GM12801 (cell line): ENCODE results near the gene SOHLH1.

Experiments
- TF ChIP-seq, protein P1 (sequence below): IDR thresholded peaks from one replicate; pipeline ENCODE4 v1.5.1; 2011; ENCODE audit warnings: control low read depth; ENCODE audit not compliant: insufficient read length; ENCODE audit errors: extremely low read depth

Gene SOHLH1

DNA sequence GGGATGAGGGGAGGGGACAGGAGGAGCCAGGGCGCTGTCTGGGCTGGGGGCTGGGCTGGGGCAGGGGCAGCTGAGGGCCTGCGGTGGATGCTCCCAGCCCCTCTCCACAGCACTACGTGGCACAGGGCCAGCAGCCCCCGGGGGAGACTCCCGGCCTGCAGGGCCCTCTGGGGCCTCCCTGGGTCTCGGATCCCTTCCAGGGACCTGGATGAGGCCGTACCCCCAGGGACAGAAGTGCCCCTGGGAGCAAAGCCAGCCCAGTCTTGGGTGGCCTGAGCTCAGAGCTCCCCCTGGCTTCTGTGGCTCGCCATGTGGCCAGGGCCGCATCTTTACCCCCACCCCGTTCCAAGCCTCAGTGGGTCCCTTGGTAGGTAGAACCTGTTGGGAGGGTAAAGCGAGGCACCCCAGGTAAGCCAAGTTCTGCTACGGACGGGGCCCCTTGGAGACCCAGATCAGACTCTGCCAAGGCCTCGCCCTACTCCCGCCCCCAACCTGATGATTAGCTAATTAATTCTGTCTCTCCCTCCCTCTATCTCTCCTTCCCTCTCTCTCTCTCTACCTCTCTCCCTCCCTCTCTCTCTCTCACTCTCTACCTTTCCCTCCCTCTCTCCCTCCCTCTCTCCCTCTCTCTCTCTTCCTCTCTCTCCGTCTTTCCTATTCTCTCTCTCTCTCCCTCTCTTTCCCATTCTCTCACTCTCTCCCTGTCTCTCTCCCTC is 27.0 kb upstream of the SOHLH1 start:
- TF ChIP-seq, protein P1, sequence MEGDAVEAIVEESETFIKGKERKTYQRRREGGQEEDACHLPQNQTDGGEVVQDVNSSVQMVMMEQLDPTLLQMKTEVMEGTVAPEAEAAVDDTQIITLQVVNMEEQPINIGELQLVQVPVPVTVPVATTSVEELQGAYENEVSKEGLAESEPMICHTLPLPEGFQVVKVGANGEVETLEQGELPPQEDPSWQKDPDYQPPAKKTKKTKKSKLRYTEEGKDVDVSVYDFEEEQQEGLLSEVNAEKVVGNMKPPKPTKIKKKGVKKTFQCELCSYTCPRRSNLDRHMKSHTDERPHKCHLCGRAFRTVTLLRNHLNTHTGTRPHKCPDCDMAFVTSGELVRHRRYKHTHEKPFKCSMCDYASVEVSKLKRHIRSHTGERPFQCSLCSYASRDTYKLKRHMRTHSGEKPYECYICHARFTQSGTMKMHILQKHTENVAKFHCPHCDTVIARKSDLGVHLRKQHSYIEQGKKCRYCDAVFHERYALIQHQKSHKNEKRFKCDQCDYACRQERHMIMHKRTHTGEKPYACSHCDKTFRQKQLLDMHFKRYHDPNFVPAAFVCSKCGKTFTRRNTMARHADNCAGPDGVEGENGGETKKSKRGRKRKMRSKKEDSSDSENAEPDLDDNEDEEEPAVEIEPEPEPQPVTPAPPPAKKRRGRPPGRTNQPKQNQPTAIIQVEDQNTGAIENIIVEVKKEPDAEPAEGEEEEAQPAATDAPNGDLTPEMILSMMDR, result no peak

DNA sequence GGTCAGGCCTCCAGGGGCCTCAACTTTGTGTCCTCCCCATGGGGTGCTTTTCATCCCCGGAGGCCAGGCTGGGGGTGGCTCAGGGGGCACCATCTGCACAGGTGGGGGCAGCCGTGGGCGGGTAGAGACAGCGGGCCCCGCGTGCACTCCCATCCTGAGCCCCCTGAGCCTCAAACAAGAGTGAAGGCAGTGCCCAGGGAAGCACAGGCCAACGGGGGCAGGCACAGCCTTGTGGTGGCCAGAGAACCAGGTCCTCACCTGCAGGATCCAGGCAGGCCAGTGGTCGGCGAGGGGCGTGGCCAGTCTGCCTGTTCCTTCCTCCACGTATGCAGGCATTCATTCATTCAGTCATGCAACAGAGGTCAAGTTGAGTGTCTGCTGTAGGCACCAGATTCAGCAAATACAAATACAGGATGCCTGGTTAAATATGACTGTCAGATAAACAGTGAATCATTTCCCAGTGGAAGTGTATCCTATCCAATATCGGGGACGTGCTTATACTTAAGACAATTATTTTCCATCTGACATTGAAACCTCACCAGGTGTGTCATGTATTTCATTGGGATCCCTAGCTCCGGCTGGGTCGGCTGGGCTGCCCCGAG is 25.0 kb upstream of the SOHLH1 start:
- TF ChIP-seq, protein P1, result no peak

DNA sequence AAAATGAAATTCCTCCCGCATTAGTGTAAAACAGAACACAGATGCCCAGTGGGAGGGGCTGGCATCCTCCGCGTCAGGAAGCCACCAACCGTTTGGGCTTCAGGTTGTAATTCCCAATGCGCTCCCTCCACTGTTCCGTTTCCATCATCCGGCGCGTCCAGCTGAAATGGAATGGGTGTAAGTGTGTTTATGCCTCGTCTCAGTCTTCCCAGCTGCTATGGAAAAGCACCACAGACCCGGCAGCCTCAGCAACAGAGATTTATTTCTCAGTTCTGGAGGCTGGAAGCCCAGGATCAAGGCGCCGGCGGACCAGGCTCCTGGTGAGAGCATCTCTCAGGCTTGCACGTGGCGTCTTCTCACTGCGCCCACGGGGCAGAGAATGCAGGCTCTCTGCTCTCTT is 23.1 kb upstream of the SOHLH1 start:
- TF ChIP-seq, protein P1, result no peak

DNA sequence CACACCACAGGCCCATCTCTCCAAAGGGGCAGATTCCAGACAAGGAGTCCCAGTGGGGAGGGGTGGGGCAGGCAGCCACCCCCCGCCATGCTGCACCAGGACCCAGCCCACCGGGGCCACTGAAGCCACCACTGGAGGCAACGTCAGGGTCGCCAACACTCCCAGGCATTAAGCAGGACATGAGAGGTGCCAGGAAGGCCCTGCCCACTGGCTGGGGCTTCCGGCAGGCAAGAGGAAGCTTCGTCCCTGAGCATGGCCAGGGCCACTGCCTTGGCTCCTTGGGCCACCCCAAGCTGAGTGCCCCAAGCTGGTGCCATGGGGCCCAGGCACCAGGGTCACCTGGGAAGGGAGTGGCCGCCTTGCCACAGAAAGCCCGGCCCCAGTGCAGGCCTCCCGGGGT is 20.2 kb upstream of the SOHLH1 start:
- TF ChIP-seq, protein P1, result no peak

DNA sequence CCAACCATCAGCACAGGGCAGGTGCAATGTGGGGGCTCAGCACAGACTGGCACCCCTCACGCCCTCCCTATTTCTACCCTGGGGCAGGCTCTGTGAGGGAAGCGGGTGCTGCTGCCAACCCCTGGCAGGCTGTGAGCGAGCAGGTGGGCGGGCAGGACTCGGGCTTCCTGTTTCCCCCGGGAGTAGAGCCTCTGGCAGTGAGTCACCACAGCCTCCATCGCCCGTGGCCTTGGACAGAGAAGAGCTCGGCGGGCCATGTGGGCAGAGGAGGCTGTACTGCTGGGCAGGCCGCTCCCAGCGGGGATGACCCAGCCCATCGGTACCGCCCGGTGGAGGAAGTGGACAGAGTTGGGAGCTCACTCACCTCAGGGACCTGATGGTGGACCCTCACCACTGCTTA is 19.3 kb upstream of the SOHLH1 start:
- TF ChIP-seq, protein P1, result no peak

DNA sequence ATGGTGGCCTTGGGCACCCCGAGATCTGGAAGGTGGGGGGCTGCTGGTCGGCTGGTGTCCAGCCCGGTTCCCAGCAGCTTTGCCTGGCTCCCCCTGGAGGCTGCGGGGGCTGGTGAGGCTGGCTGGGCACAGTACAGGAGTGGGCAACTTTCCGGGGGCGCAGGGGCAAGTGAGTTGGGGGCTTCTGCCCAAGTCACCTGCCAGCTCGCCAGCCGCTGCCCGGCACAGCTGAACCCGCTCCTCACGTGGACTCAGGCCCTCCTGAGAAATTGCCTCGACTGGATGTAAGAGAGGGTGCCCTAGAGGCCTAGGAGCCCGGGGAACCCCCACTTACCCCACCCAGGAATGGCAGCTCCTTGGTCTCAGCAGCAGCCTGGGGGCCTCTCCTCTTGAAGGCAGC is 18.1 kb upstream of the SOHLH1 start:
- TF ChIP-seq, protein P1, result no peak

DNA sequence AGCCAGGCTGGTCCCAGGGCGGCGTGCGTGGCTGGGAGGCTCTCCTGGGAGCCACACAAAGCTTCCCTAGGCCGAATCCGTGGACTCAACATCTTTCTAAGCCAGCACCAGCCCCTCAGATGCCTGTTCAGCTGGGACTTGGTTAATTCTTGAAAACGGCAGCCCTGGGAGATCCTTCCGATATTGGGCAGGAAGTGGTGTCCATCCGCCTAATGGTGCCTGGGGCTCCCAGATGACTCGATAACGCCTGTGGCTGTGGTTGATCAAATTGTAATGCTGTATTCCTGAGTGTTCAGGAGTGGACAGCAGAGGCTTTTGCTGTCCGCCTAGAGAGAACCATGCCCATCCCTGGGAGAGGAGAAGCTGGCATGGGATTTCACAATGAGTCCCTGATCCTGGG is 16.8 kb upstream of the SOHLH1 start:
- TF ChIP-seq, protein P1, result no peak
